NCI-H2171 (cell line): ENCODE measurements around the gene DIAPH1.

ENCODE experiments used
- DNase-seq: peaks from one replicate; lab custom pipeline; 2025; lab: John Stamatoyannopoulos, UW

The DIAPH1 gene

DNA sequence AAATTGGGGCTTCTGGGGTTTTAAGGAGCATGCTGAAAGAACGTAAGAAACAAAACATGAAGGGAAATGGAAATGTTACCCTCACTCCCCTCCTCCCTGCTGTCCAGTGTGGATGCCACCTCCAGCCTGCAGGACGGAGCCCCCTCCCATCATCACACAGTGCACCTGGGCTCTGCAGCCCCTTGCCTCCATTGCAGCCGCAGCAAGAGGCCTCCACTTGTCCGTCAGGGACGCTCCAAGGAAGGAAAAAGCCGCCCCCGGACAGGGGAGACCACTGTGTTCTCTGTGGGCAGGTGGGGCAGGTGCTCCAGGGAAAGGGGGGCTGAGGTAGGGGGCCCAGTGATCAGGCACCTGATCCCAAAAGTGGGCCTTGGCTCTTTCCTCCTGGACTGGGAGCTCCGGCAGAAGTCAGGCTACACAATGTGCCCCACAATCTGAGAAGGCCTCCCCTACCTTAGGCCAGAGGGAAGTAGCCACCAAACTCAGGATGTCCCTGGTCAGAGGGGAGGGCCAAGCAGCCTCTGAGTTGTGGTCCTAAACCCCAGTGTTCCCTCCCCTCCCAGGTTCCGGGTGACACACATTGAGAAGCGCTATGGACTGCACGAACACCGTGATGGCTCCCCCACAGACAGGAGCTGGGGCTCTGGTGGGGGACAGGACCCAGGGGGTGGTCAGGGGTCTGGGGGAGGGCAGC lies 20.7 kb upstream of the DIAPH1 start:
- DNase-seq, result no peak

DNA sequence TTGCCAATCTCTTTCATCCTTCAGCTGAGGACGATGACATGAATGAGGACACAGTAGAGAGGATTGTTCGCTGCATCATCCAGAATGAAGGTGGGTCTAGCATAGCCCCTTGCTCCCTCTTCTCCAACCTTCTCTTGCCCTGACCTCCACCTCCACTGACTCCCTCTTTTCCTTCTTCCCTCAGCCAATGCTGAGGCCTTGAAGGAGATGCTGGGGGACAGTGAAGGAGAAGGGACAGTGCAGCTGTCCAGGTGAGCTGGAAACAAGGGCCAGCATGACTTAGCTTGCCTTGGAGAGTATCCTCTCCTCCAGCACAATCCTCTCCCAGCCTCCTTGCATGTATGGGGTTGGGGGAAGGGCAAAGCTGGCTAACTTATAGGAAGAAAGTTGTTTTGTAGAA lies 20.0 kb upstream of the DIAPH1 start:
- DNase-seq, result no peak

DNA sequence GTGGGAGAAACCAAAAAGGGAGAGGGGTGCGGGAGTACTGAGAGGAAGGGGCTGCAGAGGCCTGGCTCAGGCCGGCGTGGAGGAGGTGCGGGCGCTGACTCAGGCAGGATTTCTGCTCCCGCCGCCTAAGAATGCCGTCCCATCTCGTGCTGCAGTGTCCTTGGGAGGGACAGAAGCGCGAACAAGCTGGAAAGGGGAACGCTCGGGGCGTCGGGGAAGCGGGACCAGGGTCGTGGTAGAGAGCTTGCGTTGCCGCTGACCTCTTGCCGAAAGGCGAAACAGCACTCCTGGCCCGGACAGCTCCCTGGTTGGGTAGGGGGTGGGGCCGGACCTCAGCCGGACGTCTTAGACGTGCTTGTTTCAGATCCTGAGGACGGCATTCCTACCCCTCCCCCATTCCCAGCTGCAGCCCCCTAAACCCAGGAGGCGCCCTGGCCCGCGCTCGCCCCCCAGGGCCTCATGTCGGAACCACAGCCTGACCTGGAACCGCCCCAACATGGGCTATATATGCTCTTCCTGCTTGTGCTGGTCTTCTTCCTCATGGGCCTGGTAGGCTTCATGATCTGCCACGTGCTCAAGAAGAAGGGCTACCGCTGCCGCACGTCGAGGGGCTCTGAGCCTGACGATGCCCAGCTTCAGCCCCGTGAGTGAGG lies 19.1 kb upstream of the DIAPH1 start:
- DNase-seq, result no peak

DNA sequence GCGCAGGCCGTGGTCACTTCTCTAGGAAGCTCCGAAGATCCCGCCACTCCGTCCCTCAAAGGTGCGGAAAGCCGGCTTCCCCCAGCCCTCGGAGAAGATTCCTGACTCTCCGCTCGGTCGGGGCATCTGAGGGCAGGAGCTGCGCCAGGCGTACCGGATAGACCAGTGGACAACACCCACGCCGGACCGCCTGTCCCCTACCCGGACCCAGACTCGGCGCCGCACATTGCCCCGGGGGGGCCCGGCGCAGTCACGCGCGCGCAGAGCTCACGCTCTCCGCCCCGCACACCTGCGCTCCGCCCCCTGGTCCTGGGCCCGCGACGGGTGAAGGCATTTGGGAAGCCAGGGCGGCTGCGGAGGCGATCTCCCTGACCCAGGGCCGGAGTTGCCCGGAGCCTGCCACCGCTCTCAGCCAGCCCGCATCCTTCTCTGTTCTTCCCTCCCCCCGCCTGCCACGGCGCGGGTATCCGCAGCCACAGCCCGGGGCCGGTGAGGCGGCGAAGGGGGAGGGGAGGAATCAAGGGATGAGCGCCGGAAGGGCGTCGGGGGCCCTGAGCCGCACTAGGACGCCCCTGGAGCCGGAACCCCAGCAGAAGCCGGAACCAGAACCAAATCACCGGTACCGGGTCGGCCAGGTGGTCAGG lies 18.4 kb upstream of the DIAPH1 start:
- DNase-seq, result no peak

DNA sequence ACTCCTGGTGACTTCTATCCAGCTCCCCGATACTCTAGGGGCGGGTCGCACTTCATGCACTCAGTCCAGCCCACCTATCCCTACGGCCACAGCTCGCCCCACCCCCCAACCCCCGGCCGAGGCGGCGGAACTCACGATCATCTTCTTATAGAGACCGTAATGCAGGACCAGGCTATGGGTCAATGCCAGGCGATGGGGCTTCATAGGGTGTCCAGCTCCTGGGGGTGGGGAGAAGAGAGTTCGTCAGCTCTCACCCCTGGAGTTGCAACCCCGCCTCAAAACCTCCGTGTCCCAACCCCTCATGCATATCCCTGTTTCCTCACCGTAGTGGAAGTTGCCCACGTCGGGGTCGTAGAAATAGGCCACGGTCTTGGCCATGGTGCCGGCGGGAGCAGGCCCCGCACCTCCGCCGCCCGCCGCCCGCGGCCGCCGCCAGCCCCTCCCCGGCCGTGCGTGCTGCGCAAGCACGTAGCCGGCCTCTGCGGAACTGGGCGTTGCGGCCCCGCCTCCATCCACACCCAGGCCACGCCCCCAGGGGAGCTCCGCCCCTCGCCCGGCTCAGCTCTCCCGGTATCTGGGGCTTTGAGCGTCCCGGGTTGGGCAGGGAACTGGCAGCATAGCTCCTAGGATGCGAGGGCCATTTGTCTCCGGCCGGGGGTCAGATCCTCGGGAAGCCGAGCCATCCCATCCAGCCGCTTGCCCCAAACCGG lies 17.8 kb upstream of the DIAPH1 start, which contains the start of the genes HDAC3 and RELL2:
Gene HDAC3 (minus strand): TSS at position 437 of the 710 bp plus-strand sequence. CDS start 59 bp downstream, at position 378.
Gene RELL2 (plus strand): TSS at position 585 of the 710 bp plus-strand sequence. CDS start 1,229 bp downstream, outside the sequence.
- DNase-seq, result peak; percentile 63

DNA sequence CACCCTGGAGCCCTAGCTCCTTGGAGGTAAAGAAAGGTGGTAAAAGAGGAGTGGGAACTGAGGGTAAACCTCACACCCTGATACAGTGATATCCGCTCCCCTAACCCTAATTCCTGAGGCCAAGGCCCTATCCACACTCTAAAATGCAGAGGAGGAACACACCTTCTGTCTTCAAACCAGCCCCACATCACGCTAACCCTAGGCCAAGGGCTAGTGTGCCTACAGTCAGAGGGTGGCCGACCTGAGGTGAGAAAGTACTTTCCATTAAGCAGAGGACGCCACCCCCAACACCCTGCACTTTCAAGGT lies 17.3 kb upstream of the DIAPH1 start:
- DNase-seq, result no peak

DNA sequence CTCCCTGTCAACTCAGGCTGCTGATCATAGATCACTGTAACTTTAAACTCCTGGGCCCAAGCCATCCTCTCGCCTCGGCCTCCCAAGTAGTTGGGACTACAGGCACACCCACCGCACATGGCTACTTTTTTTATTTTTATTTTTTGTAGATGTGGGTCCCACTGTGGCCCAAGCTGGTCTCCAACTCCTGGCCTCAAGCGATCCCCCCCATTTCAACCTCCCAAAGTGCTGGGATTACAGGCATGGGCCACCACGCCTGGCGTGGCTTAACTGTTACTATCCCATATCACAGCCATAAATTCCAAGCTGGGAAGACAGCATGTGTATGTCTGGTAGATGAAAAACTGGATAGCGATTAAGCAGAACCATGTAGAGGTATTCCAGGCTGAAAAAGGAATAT lies 16.8 kb upstream of the DIAPH1 start:
- DNase-seq, result no peak

DNA sequence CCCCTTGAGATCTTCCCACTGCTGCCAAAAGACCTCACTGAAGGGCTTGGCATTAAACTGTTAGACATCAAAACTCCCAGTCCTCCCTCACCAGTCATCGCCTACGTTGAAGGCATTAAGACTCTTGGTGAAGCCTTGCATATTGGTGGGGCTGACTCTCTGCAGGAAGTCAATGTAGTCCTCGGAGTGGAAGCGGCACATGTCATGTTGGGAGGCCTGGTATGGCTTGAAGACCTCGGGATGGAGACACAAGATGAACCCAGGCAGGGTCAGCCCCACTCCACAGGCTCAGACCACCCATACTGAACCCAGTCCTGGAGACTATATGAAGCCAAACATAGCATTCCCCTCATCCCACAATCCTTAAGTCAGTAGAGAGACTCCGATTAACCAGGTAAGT lies 15.9 kb upstream of the DIAPH1 start:
- DNase-seq, result no peak

DNA sequence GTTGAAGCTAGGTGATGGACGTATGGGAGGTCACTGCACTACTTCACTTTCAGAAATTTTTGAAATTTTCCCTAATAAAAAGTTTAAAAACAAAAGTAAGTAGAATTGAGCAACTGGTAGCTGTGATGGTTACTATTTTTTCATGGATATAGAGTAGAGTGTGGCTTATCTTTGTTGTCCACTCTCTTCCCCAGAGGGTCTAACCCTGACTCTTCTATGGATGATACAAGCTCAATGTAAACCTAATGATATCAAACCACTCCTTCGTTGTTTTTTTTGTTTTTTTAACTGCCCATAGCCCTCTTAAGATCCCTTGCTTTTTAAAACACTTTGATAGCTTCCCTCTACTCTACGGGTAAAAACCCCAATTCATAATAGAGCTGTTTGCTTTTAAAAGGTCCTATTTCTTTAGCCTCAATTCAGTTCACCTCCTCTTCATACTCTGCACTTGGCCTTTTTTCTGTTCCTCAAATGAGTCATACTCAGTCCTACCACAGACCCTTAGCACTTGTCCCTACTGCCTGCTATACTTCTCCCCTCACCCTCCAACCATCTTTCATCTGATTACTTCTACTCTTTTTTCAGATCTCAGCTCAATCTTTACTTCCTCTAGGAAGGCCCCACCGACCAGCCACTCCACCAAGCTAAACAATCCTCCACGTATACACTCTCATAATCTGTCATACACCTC lies 15.2 kb upstream of the DIAPH1 start:
- no peak for DNase-seq

DNA sequence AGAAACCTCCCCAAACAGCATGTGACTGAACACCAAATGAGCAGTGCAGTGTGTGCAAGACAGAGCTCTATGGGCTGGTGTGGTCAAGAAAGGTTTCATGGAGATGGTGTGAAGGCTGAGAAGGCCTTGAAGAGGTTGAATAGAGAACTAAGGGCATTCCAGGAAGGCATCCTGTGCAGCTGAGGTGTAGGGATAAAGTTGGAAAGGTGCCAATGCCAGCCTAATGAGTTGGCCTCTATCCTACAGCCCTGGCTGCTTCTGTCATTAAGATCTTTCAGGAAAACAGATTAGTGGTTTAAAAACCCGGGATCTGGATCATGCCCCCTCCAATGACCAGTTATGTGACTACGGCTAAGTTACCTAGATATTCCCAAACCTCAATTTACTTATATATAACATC lies 13.8 kb upstream of the DIAPH1 start:
- DNase-seq, result no peak

DNA sequence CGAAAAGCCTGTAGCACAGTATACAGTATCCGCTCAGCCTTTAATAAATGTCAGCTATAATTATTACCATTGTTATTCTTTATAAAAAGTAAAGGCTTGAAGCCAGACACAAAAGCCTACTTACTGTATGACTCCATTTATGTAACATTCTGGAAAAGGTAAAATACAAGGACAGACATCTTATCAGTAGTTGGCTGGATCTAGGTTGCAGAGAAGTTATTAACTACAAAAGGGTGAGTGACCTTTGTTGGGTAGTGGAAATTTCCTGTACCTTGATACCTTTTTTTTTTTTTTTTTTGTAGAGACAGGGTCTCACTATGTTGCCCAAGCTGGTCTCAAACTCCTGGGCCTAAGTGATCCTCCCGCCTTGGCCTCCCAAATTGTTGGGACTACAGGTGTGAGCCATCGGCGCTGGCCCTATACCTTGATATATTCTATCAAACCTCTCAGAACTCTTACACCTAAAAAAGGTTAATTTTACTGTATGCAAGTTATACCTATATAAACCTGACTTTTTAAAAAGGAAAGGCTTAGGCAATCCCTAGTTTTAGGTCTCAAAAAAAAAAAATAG lies 11.9 kb upstream of the DIAPH1 start:
- no peak for DNase-seq

DNA sequence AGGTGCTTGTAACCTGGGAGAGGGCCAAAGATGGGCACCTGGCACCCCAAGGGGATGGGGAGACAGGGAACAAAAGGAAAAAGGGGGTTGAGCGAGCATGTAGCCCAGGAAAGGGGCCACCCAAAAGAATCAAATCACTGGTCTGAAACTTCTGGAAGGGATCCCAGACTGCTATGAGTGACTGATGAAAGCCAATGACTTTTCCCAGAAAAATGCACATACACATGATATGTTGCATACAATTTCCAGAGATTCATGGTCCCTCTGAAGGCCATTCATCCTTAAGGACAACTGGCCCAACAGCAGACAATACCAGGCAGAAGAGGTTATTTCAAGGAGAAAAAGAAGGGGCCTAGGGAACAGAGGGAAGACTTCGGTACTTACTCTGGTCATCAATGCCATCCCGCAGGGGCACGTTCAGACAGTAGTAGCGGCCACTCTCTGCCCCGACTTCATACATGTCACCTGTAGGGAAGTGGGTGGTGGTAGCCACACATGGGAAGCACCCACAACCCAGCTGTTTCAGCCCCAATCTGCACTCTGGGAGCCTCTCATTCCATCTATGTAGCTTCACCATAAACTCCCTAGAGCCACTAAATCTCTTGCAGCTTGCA lies 9.5 kb upstream of the DIAPH1 start:
- DNase-seq, result no peak

DNA sequence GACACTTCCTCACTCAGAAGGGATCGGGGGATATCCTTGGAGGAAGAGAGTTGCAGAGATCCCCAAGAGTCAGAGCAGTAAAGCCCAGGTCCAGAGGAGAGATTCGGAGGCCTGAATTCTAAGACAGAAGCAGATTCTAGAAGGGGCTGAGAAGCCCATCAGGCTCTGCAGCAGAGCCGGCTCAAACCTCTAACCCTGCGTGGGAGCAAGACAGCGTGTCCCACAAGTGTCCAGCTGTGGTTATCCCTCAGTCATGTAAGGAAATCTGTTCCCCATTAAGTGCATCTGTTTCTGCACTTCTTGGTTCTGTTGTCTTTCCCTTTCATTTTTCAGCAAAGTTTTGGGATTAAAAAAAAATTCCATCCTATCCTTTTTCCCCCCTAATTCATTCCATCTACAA lies 4.8 kb upstream of the DIAPH1 start:
- DNase-seq, result no peak

DNA sequence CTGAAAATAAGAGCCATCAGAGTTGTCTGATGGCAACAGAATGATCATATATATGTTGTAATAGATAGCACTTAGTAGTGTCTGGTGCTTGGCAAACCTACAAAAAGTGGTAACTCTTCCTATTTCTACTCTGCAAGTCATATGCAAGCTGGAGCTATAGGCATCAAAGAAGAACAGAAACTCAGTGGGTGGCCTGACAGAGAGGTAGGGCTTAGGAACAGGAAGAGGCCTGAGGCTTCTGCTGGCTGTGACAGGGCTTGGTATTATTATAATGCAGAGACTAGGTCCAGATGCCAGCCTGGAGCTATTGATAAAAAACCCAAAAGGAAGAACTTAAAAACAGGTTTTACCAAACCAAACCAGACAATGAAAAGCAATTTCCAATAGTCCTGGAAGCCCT lies 4.4 kb upstream of the DIAPH1 start:
- DNase-seq, result no peak

DNA sequence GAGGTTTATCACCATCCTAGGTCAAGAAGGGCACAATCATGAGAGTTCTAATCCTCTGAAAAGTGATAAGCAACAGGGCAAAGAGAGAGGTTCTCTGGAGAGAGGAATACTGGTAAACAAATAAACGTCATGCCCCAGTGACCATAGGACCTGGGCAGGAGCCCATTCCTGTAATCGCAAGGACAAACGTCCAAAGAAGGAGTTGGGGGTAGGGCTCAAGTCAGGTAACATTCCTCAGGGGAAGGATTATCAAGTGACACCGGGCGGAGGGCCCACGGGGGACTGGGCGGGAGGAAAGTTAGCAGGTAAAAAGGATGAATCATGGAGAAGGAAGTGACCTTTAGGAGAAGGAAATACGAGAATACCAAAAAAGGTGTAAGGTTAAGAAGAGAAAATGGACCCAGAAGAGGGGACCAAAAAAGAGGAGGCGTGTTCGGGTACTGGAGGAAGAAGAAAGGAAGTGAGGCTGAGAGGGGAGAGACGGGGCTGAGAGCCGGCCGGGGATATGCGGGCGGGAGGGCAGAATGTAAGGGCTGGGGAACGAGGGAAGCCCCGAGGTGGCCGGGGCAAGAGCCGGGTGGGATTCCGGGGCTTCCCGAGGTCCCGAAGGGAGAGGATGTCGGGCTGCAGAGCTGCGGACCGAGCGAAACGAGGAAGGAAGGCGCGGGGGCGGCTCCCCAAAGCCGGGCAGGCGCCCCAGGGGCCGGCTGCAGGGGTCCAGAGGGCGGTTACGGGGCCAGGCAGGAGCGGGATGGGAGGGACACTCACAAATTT lies 583 bp downstream of the DIAPH1 start:
- no peak for DNase-seq

DNA sequence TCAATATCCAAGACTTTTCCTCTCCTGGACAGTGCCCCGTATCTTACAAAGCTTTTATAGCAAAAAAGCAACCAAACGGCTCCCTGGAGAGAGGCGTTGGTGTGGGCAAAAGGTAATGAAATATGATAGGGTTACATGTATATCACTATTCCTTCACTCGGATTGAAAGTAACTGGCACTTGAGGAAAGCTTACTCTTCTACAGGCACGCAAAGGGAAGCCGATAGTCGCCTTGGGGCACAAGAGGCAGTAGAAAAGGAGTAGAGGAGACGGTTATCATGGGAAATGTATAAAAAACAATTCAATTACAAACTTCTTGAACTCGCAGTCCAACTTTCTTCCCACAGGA lies 1.1 kb downstream of the DIAPH1 start:
- no peak for DNase-seq

DNA sequence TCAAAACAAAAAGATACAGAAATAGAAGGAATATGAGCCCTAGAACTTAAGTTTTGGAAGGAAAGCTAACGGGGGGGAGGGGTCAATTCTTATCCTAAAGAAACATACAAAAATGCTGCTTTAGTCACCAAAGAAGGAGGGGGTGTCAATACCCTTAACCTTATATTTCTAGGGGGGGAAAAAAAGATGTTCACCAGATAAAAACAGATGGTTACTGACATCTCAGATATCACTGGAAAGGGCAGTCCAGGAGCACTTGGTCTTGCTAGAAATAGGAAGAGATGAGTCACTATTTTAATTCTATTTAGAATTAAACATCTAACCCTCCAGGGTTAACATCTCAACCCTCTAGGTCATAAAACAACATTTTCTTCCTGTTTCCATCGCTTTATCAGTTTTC lies 1.7 kb downstream of the DIAPH1 start:
- no peak for DNase-seq

DNA sequence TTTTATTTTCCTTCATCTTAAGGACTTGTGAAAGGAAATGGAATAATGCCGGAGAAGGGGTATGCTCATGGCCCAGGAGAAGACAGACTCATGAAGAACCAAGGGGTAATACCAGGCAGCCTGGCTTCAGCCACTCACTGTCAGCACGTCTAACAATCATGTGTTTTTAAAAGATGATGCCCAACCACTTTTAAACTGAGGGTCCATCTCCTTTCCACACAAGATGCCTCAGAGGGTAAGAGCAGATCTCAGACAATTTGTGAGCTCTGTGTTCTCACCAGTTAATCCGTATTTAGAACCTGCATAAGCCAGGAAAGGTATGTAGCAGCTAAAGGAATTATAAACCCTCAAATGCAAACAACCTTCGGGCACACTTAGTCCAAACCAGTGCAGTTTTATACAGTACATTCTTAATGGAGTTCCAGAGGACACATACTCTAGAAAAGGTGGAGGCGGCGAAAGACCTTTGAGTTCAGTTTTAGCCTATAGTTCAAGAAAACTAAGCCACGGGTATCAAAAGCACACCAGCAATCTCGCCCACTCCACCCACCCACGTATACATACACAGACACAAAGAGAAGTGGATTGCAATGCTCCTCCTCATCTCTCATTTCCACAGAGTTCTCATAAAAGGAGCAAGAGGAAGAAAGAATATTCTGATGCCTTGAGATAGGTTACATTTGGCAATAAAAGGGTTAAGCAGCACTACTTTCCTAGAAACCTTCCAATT lies 2.6 kb downstream of the DIAPH1 start:
- no peak for DNase-seq

DNA sequence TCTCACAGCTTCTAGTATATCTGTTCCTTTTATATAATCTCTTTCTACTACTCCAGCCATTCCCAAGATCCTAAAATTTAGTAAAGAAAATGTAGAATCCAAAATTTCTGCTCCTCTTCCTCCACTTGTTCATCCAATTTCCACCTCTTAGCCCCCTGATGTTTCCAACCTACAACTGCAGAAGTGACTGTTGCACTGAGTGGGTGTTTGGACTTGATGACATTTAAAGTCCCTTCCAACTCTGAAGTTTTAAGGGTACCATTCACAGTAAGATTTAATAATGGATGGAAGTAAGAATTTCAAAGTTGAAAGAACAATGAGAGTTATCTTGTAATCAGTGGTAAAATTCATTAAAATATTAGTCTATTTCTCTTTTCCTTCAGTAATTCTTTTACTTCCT lies 5.5 kb downstream of the DIAPH1 start:
- no peak for DNase-seq

DNA sequence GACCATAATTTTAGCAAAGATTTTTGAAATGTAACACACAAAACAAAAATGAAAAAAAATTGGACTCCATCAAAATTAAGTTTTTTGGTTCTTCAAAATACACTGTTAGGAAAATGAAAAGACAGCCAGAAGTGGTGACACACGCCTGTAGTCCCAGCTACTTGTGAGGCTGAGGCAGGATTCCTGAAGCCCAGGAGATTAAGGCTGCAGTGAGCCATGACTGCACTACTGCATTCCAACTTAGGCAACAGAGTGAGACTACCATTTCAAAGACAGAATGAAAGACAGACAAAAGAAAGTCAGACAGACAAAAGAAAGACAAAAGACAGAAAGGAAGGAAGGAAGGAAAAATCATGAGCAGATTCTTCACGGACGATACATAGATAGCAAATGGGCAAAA lies 7.5 kb downstream of the DIAPH1 start:
- no peak for DNase-seq
